ENCODE measurements around the gene MARCHF10.

The MARCHF10 gene

DNA sequence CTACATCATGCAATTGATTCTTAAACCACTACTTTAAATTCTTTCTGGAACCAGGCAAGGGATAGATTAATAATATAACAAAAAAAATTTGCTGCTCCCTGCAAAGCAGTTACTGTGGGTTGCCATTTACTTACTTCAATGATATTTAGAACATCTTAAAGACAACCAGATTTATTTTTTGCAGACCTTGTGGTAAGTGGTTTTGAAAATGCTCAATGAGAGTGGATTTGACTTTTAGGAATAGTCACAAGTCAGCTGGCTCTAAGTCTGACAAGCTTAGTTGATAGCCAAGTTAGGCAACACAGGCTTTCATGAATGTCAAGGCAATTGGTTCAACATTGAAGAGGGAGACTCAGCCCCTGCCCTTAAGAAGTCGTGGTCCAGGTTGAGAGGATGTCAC is 11.8 kb downstream of the MARCHF10 start:
- DNase-seq (ENCODE audit: low read depth) = no peak
- TF ChIP-seq, protein P1, sequence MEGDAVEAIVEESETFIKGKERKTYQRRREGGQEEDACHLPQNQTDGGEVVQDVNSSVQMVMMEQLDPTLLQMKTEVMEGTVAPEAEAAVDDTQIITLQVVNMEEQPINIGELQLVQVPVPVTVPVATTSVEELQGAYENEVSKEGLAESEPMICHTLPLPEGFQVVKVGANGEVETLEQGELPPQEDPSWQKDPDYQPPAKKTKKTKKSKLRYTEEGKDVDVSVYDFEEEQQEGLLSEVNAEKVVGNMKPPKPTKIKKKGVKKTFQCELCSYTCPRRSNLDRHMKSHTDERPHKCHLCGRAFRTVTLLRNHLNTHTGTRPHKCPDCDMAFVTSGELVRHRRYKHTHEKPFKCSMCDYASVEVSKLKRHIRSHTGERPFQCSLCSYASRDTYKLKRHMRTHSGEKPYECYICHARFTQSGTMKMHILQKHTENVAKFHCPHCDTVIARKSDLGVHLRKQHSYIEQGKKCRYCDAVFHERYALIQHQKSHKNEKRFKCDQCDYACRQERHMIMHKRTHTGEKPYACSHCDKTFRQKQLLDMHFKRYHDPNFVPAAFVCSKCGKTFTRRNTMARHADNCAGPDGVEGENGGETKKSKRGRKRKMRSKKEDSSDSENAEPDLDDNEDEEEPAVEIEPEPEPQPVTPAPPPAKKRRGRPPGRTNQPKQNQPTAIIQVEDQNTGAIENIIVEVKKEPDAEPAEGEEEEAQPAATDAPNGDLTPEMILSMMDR (IDR thresholded peaks at IDR 0.05; ENCODE audit: control insufficient read depth, insufficient read depth, low read depth, low read length, missing control alignments) = no peak
- H3K4me3 ChIP-seq (ENCODE audit: control insufficient read depth, low read depth, low read length) = no peak overlapping the region

DNA sequence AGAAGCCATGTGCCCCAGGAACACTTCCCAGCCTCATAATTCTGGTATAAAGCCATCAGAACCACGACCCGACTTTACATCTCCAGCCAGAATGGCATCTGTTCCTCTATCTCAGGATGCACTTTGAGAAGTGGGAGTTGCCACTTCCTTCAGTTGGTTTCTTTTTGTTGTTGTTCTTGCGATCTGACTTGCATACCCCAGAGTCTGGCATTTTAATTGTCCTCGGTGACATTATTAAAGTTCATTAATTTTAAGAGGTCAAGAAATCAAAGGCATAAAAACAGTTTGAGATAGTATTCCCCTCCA is 13.5 kb downstream of the MARCHF10 start:
- TF ChIP-seq, protein P1 (IDR thresholded peaks at IDR 0.05; ENCODE audit: control insufficient read depth, insufficient read depth, low read depth, low read length, missing control alignments) = no peak
- no peak for DNase-seq (ENCODE audit: low read depth)
- H3K4me3 ChIP-seq (ENCODE audit: control insufficient read depth, low read depth, low read length) = no peak overlapping the region

- H3K4me3 ChIP-seq (ENCODE audit: control insufficient read depth, low read depth, low read length) = no peak overlapping the region
- no peak for DNase-seq (ENCODE audit: low read depth)
- TF ChIP-seq, protein P1 (IDR thresholded peaks at IDR 0.05; ENCODE audit: control insufficient read depth, insufficient read depth, low read depth, low read length, missing control alignments) = no peak
Measured at GRCh38 chr17:62793919-62794665, 14.0 kb downstream of the MARCHF10 start.

DNA sequence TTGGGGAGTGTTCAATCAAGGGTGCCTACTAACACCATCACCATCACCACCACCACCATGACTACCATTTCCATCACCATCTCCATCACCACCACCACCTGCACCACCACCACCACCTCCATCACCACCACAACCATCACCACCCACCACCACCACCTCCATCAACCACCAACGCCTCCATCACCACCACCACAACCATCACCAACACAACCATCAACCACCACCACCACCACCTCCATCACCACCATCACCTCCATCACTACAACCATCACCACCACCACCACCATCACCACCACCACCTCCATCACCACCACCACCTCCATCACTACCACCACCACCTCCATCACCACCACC is 15.7 kb downstream of the MARCHF10 start:
- H3K4me3 ChIP-seq (ENCODE audit: control insufficient read depth, low read depth, low read length) = no peak overlapping the region
- DNase-seq (ENCODE audit: low read depth) = no peak
- TF ChIP-seq, protein P1 (IDR thresholded peaks at IDR 0.05; ENCODE audit: control insufficient read depth, insufficient read depth, low read depth, low read length, missing control alignments) = no peak

DNA sequence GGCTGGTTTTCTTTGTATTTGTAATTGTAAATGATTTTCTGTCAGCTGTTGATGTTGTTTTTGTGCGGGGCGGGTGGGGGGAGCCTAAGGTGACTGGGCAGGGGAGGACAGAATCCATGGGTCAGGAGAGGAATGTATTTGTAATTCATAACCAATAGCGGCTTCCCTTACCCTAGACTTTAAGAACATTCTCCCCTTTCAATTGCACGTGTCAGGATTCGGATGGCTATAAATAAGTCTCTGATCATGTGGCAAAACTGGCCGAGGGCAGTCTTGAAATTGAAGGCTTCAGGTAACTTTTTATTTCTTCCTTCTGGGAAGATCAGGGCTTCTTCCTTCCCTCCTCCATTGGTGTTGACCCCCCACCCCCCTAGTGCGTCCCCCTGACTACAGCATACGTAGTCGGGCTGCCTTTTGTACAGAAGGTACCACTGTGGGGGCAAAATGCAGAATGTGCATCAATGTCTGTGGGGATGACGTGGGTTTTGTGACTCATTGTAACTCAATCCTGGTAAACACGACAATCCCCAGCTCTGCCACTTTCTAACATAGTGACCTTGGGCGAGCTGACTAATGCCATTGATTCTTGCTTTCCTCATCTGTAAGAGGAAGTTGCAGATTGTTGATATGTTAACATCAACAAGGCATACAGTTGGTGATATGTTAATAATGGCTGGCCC is 16.2 kb downstream of the MARCHF10 start:
- TF ChIP-seq, protein P1 (IDR thresholded peaks at IDR 0.05; ENCODE audit: control insufficient read depth, insufficient read depth, low read depth, low read length, missing control alignments) = no peak
- no peak overlapping the region for H3K4me3 ChIP-seq (ENCODE audit: control insufficient read depth, low read depth, low read length)
- peak; percentile 90 for DNase-seq (ENCODE audit: low read depth)

DNA sequence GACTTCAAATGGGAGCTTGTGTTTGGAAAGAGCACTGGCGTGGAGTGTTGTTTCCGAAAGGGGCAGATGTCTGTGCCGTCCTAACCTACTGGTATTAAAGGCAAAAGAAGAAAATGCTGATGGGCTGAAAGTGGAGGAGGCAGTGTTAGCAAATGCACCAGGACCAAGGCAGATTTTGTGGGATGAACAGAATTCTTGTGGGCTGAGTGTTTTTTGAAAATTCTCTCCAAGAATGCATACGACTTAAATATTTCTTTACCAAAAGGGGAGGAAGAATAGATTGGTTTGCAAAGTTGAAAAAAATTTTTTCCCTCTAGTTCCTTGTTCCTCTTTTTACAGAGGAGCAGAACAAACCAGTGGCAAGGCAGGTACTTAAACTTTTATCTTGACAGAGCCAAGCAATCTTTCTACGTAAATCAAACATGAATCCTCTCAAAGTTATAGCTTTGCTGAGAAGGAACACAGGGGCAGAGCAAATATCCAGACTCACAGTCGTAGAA is 16.8 kb downstream of the MARCHF10 start:
- peak; percentile 76 for DNase-seq (ENCODE audit: low read depth)
- TF ChIP-seq, protein P1 (IDR thresholded peaks at IDR 0.05; ENCODE audit: control insufficient read depth, insufficient read depth, low read depth, low read length, missing control alignments) = peak; percentile 7
- H3K4me3 ChIP-seq (ENCODE audit: control insufficient read depth, low read depth, low read length) = no peak overlapping the region
